ENCODE results near the gene CAT.

Gene CAT

DNA sequence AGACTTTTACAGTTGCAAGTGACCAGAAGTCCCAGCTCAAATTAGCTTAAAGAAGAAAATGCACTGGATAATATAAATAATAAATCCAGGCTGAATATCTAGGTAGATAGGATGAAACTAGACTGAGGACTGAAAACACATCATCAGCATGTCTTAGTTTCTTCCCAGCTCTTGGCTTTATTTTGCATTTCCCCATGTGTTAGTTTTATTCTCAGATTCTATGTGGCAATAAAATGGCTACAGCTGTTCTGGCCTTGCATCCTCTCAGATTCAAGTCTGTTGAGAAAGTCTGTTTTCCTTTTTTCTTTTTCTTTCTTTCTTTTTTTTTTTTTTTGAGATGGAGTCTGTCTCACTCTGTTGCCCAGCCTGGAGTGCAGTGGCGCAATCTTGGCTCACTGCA, 22.6 kb upstream of the CAT start:
- TF ChIP-seq EZH2phosphoT487 (IDR thresholded peaks at IDR 0.05; ENCODE audit: borderline replicate concordance), result no peak
- TF ChIP-seq, protein P1, sequence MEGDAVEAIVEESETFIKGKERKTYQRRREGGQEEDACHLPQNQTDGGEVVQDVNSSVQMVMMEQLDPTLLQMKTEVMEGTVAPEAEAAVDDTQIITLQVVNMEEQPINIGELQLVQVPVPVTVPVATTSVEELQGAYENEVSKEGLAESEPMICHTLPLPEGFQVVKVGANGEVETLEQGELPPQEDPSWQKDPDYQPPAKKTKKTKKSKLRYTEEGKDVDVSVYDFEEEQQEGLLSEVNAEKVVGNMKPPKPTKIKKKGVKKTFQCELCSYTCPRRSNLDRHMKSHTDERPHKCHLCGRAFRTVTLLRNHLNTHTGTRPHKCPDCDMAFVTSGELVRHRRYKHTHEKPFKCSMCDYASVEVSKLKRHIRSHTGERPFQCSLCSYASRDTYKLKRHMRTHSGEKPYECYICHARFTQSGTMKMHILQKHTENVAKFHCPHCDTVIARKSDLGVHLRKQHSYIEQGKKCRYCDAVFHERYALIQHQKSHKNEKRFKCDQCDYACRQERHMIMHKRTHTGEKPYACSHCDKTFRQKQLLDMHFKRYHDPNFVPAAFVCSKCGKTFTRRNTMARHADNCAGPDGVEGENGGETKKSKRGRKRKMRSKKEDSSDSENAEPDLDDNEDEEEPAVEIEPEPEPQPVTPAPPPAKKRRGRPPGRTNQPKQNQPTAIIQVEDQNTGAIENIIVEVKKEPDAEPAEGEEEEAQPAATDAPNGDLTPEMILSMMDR (conservative IDR thresholded peaks at IDR 0.05; ENCODE audit: low read length), result no peak
- H3K9me2 ChIP-seq (replicated peaks; ENCODE audit: low read depth, low read length), result no peaks in the 10 kb centered on the region
- no peaks in the 10 kb centered on the region for H3K36me3 ChIP-seq (ENCODE audit: insufficient read depth, low read length)

DNA sequence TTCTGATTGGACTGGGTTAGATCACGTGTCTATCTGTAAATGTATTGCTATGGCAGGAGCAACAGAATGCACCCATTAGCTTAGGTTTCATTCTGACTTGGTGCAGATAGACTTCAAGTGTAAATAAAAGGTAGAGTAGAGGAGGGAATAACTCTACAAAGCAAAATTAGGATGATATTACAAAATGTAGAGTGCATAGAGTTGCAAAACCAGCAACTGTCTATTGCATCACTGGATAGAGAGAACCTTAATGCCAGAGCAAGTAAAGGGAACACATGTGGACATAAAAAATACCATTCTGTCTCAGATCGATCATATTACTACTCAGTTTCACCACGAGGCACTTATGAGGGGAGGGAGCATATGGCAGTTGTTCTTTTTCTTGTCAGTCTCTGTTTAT, 22.0 kb upstream of the CAT start:
- peaks cover 11% of the 10 kb centered on the region for H3K4me1 ChIP-seq (ENCODE audit: insufficient read depth, low read length, poor library complexity, severe bottlenecking)
- TF ChIP-seq, protein P1 (conservative IDR thresholded peaks at IDR 0.05; ENCODE audit: low read length), result no peak
- no peak for TF ChIP-seq EZH2phosphoT487 (IDR thresholded peaks at IDR 0.05; ENCODE audit: borderline replicate concordance)

More for the DNA sequence above, 22.6 kb upstream of the CAT start:
- no peak overlapping the region for H2AFZ ChIP-seq (ENCODE audit: low read length)
- H4K20me1 ChIP-seq (ENCODE audit: insufficient read depth, low read length, poor library complexity, severe bottlenecking), result no peaks in the 10 kb centered on the region
- peaks cover 7% of the 10 kb centered on the region; the same call in 1 of the 2 replicates for H3K9me3 ChIP-seq (ENCODE audit: insufficient read depth, low read depth, low read length)
- H3K27me3 ChIP-seq (ENCODE audit: insufficient read depth, low read length, poor library complexity, severe bottlenecking), result peaks cover 9% of the 10 kb centered on the region
- H3F3A ChIP-seq (ENCODE audit: low read depth), result no peaks in the 10 kb centered on the region
- H3K4me2 ChIP-seq (ENCODE audit: low read depth, low read length, poor library complexity, severe bottlenecking), result no peak overlapping the region
- no peak overlapping the region for H3K4me3 ChIP-seq (ENCODE audit: low read length, poor library complexity, severe bottlenecking)
- H3K4me1 ChIP-seq (ENCODE audit: insufficient read depth, low read length, poor library complexity, severe bottlenecking), result peaks cover 8% of the 10 kb centered on the region
- H3K9ac ChIP-seq (ENCODE audit: low read depth, low read length, poor library complexity, severe bottlenecking), result no peak overlapping the region
- H3K79me2 ChIP-seq (ENCODE audit: insufficient read depth, low read length), result no peaks in the 10 kb centered on the region

DNA sequence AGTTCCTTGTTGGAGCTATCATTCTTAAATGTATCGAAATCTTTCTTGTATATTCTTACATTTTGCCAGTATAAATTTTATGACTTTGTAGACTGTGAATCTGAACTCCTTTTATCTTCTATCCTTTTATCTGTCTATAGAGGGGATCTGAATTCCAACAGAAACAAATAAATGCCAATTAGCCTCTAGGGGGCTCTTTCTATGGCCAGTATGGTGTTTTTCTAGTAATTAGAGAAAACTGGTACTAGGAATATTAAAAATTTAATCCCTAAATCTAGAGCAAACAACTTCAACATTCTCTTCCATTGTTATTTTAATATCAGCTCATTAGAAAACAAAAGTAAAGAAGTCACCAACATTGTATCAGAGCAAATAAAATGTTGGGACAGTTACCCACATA, 21.5 kb upstream of the CAT start:
- no peaks in the 10 kb centered on the region for H4K20me1 ChIP-seq (ENCODE audit: insufficient read depth, low read length, poor library complexity, severe bottlenecking)

More for the DNA sequence above, 22.0 kb upstream of the CAT start:
- H3F3A ChIP-seq (ENCODE audit: low read depth), result 0 out of 2 replicates have a peak, but pooled peaks cover 3% of the 10 kb centered on the region
- H3K4me3 ChIP-seq (ENCODE audit: low read length, poor library complexity, severe bottlenecking), result no peak overlapping the region
- H3K79me2 ChIP-seq (ENCODE audit: insufficient read depth, low read length), result no peaks in the 10 kb centered on the region
- no peaks in the 10 kb centered on the region for H3K36me3 ChIP-seq (ENCODE audit: insufficient read depth, low read length)
- H3K9me3 ChIP-seq (ENCODE audit: insufficient read depth, low read depth, low read length), result peaks cover 7% of the 10 kb centered on the region; the same call in 1 of the 2 replicates
- H3K9me2 ChIP-seq (replicated peaks; ENCODE audit: low read depth, low read length), result no peaks in the 10 kb centered on the region
- no peak overlapping the region for H3K9ac ChIP-seq (ENCODE audit: low read depth, low read length, poor library complexity, severe bottlenecking)
- peaks cover 12% of the 10 kb centered on the region for H3K27me3 ChIP-seq (ENCODE audit: insufficient read depth, low read length, poor library complexity, severe bottlenecking)
- no peak overlapping the region for H3K4me2 ChIP-seq (ENCODE audit: low read depth, low read length, poor library complexity, severe bottlenecking)
- no peaks in the 10 kb centered on the region for H4K20me1 ChIP-seq (ENCODE audit: insufficient read depth, low read length, poor library complexity, severe bottlenecking)
- H2AFZ ChIP-seq (ENCODE audit: low read length), result no peak overlapping the region

More for the DNA sequence above, 21.5 kb upstream of the CAT start:
- TF ChIP-seq, protein P1 (conservative IDR thresholded peaks at IDR 0.05; ENCODE audit: low read length), result peak; percentile 59
- TF ChIP-seq EZH2phosphoT487 (IDR thresholded peaks at IDR 0.05; ENCODE audit: borderline replicate concordance), result no peak
- Histone ChIP-seq H3K9me3 (ENCODE audit: insufficient read depth, low read depth, low read length) (peaks cover 7% of the 10 kb centered on the region; the same call in 1 of the 2 replicates), H3K9ac (ENCODE audit: low read depth, low read length, poor library complexity, severe bottlenecking) (no peak overlapping the region), H3K4me1 (ENCODE audit: insufficient read depth, low read length, poor library complexity, severe bottlenecking) (peaks cover 14% of the 10 kb centered on the region), H3F3A (ENCODE audit: low read depth) (0 out of 2 replicates have a peak, but pooled peaks cover 4% of the 10 kb centered on the region), H3K79me2 (ENCODE audit: insufficient read depth, low read length) (no peaks in the 10 kb centered on the region), H2AFZ (ENCODE audit: low read length) (no peak overlapping the region), H3K9me2 (replicated peaks; ENCODE audit: low read depth, low read length) (no peaks in the 10 kb centered on the region), H3K4me3 (ENCODE audit: low read length, poor library complexity, severe bottlenecking) (no peak overlapping the region), H3K27me3 (ENCODE audit: insufficient read depth, low read length, poor library complexity, severe bottlenecking) (peaks cover 12% of the 10 kb centered on the region), H3K36me3 (ENCODE audit: insufficient read depth, low read length) (no peaks in the 10 kb centered on the region), H3K4me2 (ENCODE audit: low read depth, low read length, poor library complexity, severe bottlenecking) (no peak overlapping the region)
